Neural progenitor cell (in vitro differentiated cells): ENCODE measurements around the gene RPL37. TPM values are rescaled to one million over a fixed set of nuclear protein-coding genes. Genes with fewer than 3 reads are reported as not detected.

Experiments
- DNase-seq: peaks from one replicate; pipeline ENCODE4 v3.0.0-alpha.2; 2016; ENCODE audit warnings: low spot score
- H2AFZ ChIP-seq: fragments of 200-600 bp; sonication (generic); replicated peaks from 2 replicates; pipeline ENCODE4 v1.6.1; 2016; ENCODE audit warnings: antibody characterized with exemption
- H3F3A ChIP-seq: fragments of 200-600 bp; sonication (generic); 2 replicates; pipeline ENCODE4 v1.6.1; 2016; ENCODE audit warnings: antibody characterized with exemption, low read depth
- H3K27ac ChIP-seq: fragments of 200-600 bp; sonication (generic); 2 replicates; pipeline ENCODE4 v1.5.1; 2016; ENCODE audit warnings: mild to moderate bottlenecking
- H3K27me3 ChIP-seq: fragments of 200-600 bp; sonication (generic); 2 replicates; pipeline ENCODE4 v1.6.1; 2016; ENCODE audit warnings: mild to moderate bottlenecking, moderate library complexity
- H3K36me3 ChIP-seq: fragments of 200-600 bp; sonication (generic); 2 replicates; pipeline ENCODE4 v1.5.1; 2016
- H3K4me1 ChIP-seq: fragments of 200-600 bp; sonication (generic); 2 replicates; pipeline ENCODE4 v1.6.1; 2016; ENCODE audit warnings: mixed run types
- H3K4me2 ChIP-seq: fragments of 200-600 bp; sonication (generic); 2 replicates; pipeline ENCODE4 v1.6.1; 2016
- H3K4me3 ChIP-seq: fragments of 200-600 bp; sonication (generic); 2 replicates; pipeline ENCODE4 v1.5.1; 2016
- H3K79me2 ChIP-seq: fragments of 200-600 bp; sonication (generic); 2 replicates; pipeline ENCODE4 v1.6.1; 2016; ENCODE audit warnings: low read depth
- H3K9ac ChIP-seq: fragments of 200-600 bp; sonication (generic); 2 replicates; pipeline ENCODE4 v1.6.1; 2016
- H3K9me3 ChIP-seq: fragments of 200-600 bp; sonication (generic); 2 replicates; pipeline ENCODE4 v1.5.1; 2016; ENCODE audit warnings: low read depth
- H4K20me1 ChIP-seq: fragments of 200-600 bp; sonication (generic); 2 replicates; pipeline ENCODE4 v1.6.1; 2016; ENCODE audit warnings: low read depth
- H3K27ac Mint-ChIP-seq: 3 replicates; pipeline ENCODE4 v1.8.0; 2021; ENCODE audit warnings: mixed read lengths
- H3K27me3 Mint-ChIP-seq: 2 replicates; pipeline ENCODE4 v1.8.0; 2022; ENCODE audit warnings: low read depth, mild to moderate bottlenecking, inconsistent platforms, moderate library complexity, mixed read lengths; ENCODE audit not compliant: insufficient read depth
- H3K36me3 Mint-ChIP-seq: 3 replicates; pipeline ENCODE4 v1.8.0; 2021; ENCODE audit warnings: mixed read lengths
- H3K4me1 Mint-ChIP-seq: 3 replicates; pipeline ENCODE4 v1.8.0; 2021; ENCODE audit warnings: mixed read lengths
- H3K4me3 Mint-ChIP-seq: 3 replicates; pipeline ENCODE4 v1.8.0; 2021; ENCODE audit warnings: mild to moderate bottlenecking, moderate library complexity, mixed read lengths
- H3K9me3 Mint-ChIP-seq: 3 replicates; pipeline ENCODE4 v1.8.0; 2020; ENCODE audit warnings: mixed read lengths
- CTCF ChIP-seq: fragments of 200-600 bp; sonication (generic); IDR thresholded peaks from 2 replicates; pipeline ENCODE4 v1.5.1; 2017; ENCODE audit warnings: antibody characterized with exemption, mild to moderate bottlenecking
- EZH2 ChIP-seq: fragments of 200-600 bp; sonication (generic); IDR thresholded peaks from 2 replicates; pipeline ENCODE4 v1.6.1; 2017; ENCODE audit warnings: antibody characterized with exemption, mild to moderate bottlenecking, moderate library complexity
- EZH2phosphoT487 ChIP-seq: fragments of 200-600 bp; sonication (generic); IDR thresholded peaks from 2 replicates; pipeline ENCODE4 v1.6.1; 2017; ENCODE audit warnings: antibody characterized with exemption
- total RNA-seq: library from RNA; depleted of rRNA; stranded (reverse); fragments of >200 nt; gene quantifications from 2 replicates; pipeline ENCODE4 v1.2.3, GENCODE V29; 2015; ENCODE audit warnings: low replicate concordance

RPL37 gene
- total RNA-seq, 1 donor from 2014 or later, result 235 TPM

- Histone ChIP-seq H3F3A (peaks cover 95% of the 10 kb centered on the region), H3K4me3 (peak overlapping the region; percentile 96), H3K27ac (peak overlapping the region; percentile 26), H3K4me1 (peaks cover 23% of the 10 kb centered on the region), H4K20me1 (peaks cover 81% of the 10 kb centered on the region), H3K36me3 (peaks cover 59% of the 10 kb centered on the region), H3K9ac (no peak overlapping the region), H3K4me2 (no peak overlapping the region), H3K27me3 (no peaks in the 10 kb centered on the region), H2AFZ (no peak overlapping the region), H3K9me3 (no peaks in the 10 kb centered on the region), H3K79me2 (peaks cover 79% of the 10 kb centered on the region)
- no peak for DNase-seq
- Mint-ChIP-seq H3K4me3 (no peak overlapping the region), H3K27ac (no peak overlapping the region), H3K27me3 (no peaks in the 10 kb centered on the region), H3K4me1 (peaks cover 40% of the 10 kb centered on the region), H3K36me3 (peaks cover 69% of the 10 kb centered on the region), H3K9me3 (no peaks in the 10 kb centered on the region)
- TF ChIP-seq CTCF (no peak), EZH2phosphoT487 (no peak), EZH2 (no peak)
Observed at GRCh38 chr5:40831346-40832210, 3.4 kb downstream of the RPL37 start.

- Histone ChIP-seq H3K27me3 (no peaks in the 10 kb centered on the region), H3K36me3 (peaks cover 59% of the 10 kb centered on the region), H2AFZ (no peak overlapping the region), H3K79me2 (peaks cover 73% of the 10 kb centered on the region), H3K9ac (no peak overlapping the region), H3K9me3 (no peaks in the 10 kb centered on the region), H4K20me1 (peaks cover 98% of the 10 kb centered on the region), H3K4me3 (no peak overlapping the region), H3K4me2 (no peak overlapping the region), H3K27ac (peak overlapping the region; percentile 48), H3K4me1 (peaks cover 16% of the 10 kb centered on the region), H3F3A (peaks cover 98% of the 10 kb centered on the region)
- H3K27ac Mint-ChIP-seq, result no peak overlapping the region
- no peaks in the 10 kb centered on the region for H3K9me3 Mint-ChIP-seq
- H3K4me1 Mint-ChIP-seq, result peaks cover 29% of the 10 kb centered on the region
- DNase-seq, result no peak
- H3K36me3 Mint-ChIP-seq, result peaks cover 71% of the 10 kb centered on the region
- no peak overlapping the region for H3K4me3 Mint-ChIP-seq
- no peaks in the 10 kb centered on the region for H3K27me3 Mint-ChIP-seq
- TF ChIP-seq CTCF, result no peak
- TF ChIP-seq EZH2, result no peak
- TF ChIP-seq EZH2phosphoT487, result no peak
Observed at GRCh38 chr5:40829748-40830533, 5.1 kb downstream of the RPL37 start.

- Mint-ChIP-seq H3K4me1 (peaks cover 23% of the 10 kb centered on the region), H3K27me3 (no peaks in the 10 kb centered on the region), H3K4me3 (no peak overlapping the region), H3K9me3 (no peaks in the 10 kb centered on the region), H3K36me3 (peaks cover 63% of the 10 kb centered on the region), H3K27ac (no peak overlapping the region)
- peaks cover 98% of the 10 kb centered on the region for H3F3A ChIP-seq
- DNase-seq, result no peak
- peaks cover 55% of the 10 kb centered on the region for H3K36me3 ChIP-seq
- H2AFZ ChIP-seq, result no peak overlapping the region
- TF ChIP-seq EZH2phosphoT487, result no peak
- TF ChIP-seq EZH2, result no peak
- no peak for TF ChIP-seq CTCF
- no peak overlapping the region for H3K4me3 ChIP-seq
- H4K20me1 ChIP-seq, result peaks cover 94% of the 10 kb centered on the region
- no peak overlapping the region for H3K27ac ChIP-seq
- H3K79me2 ChIP-seq, result peaks cover 63% of the 10 kb centered on the region
- H3K9ac ChIP-seq, result no peak overlapping the region
- no peak overlapping the region for H3K4me2 ChIP-seq
- H3K9me3 ChIP-seq, result no peaks in the 10 kb centered on the region
- no peaks in the 10 kb centered on the region for H3K27me3 ChIP-seq
- H3K4me1 ChIP-seq, result peaks cover 16% of the 10 kb centered on the region
Observed at GRCh38 chr5:40828690-40829661, 6.0 kb downstream of the RPL37 start.
